H1 (cell line): Measurements from ENCODE around the gene SPINT2. TPM values are rescaled to one million over a fixed set of nuclear protein-coding genes. Genes with fewer than 3 reads are reported as not detected.

Source experiments
- CTCF ChIA-PET: fragments of 300-600 bp; sonication (Branson Sonifier 250); formaldehyde crosslinking; loops from one replicate; lab custom pipeline; 2021; ENCODE audit not compliant: partially characterized antibody; lab: Charles Lee
- POLR2A ChIA-PET: fragments of 300-600 bp; sonication (Branson Sonifier 250); formaldehyde crosslinking; loops from one replicate; lab custom pipeline; 2021; ENCODE audit warnings: inconsistent platforms; ENCODE audit not compliant: partially characterized antibody; lab: Charles Lee
- DNase-seq, 2 experiments: peaks; one replicate each; pipeline versions ENCODE4 v3.0.0 to v3.0.0-alpha.2; 2010 to 2022; ENCODE audit warnings: low spot score in 2 of 2, low read depth in 1 of 2, mixed read lengths in 1 of 2
- FAIRE-seq: peaks from 2 replicates; lab custom pipeline; 2011; peaks lifted over from hg19 to GRCh38; lab: Jason Lieb, UNC
- H2AFZ ChIP-seq: 2 replicates; pipeline ENCODE4 v1.8.1; 2012; ENCODE audit warnings: low read length, inconsistent platforms
- H2AK5ac ChIP-seq: 2 replicates; pipeline ENCODE4 v1.6.1; 2013; ENCODE audit warnings: low read depth, low read length
- H2BK120ac ChIP-seq: replicated peaks from 2 replicates; pipeline ENCODE3; 2013; ENCODE audit warnings: low read depth, low read length, inconsistent platforms
- H2BK12ac ChIP-seq: 2 replicates; pipeline ENCODE4 v1.6.1; 2013; ENCODE audit warnings: low read depth, low read length
- H2BK15ac ChIP-seq: 2 replicates; pipeline ENCODE4 v1.6.1; 2013; ENCODE audit warnings: low read length
- H2BK20ac ChIP-seq: 2 replicates; pipeline ENCODE4 v1.6.1; 2013; ENCODE audit warnings: low read length
- H2BK5ac ChIP-seq: 2 replicates; pipeline ENCODE4 v1.6.1; 2013; ENCODE audit warnings: low read depth, low read length
- H3K14ac ChIP-seq: 2 replicates; pipeline ENCODE4 v1.6.1; 2013; ENCODE audit warnings: inconsistent platforms; ENCODE audit not compliant: insufficient read length
- H3K18ac ChIP-seq: 2 replicates; pipeline ENCODE4 v1.6.1; 2013; ENCODE audit warnings: low read length; ENCODE audit errors: extremely low read depth
- H3K23ac ChIP-seq: 2 replicates; pipeline ENCODE4 v1.6.1; 2013; ENCODE audit warnings: inconsistent platforms; ENCODE audit not compliant: insufficient read length
- H3K23me2 ChIP-seq: 2 replicates; pipeline ENCODE4 v1.6.1; 2013; ENCODE audit warnings: low read depth, low read length
- H3K27ac ChIP-seq: 2 replicates; pipeline ENCODE4 v1.6.1; 2011; ENCODE audit warnings: low read depth, low read length, inconsistent platforms
- H3K27me3 ChIP-seq, 4 experiments: replicated peaks in 1 of 4; 1 replicate in 1 of 4; 2 replicates in 3 of 4; pipeline versions ENCODE4 v1.6.1 to v1.8.1; 2011 to 2013; ENCODE audit warnings: low read length in 3 of 4, mild to moderate bottlenecking in 3 of 4, inconsistent platforms in 2 of 4, mixed read lengths in 2 of 4, moderate library complexity in 1 of 4; ENCODE audit not compliant: control insufficient read depth in 3 of 4, insufficient read depth in 3 of 4; ENCODE audit errors: extremely low read depth in 1 of 4
- H3K36me3 ChIP-seq, 4 experiments: 2 replicates each; pipeline versions ENCODE4 v1.6.1 to v1.8.1; 2011 to 2013; ENCODE audit warnings: mild to moderate bottlenecking in 4 of 4, low read length in 3 of 4, moderate library complexity in 2 of 4, control low read depth in 1 of 4, inconsistent platforms in 1 of 4; ENCODE audit not compliant: insufficient read depth in 4 of 4, control insufficient read depth in 2 of 4
- H3K4ac ChIP-seq: replicated peaks from 2 replicates; pipeline ENCODE3; 2013; ENCODE audit warnings: low read length, low read depth, mixed read lengths, inconsistent platforms; ENCODE audit not compliant: insufficient read length
- H3K4me1 ChIP-seq, 4 experiments: replicated peaks in 1 of 4; 1 replicate in 1 of 4; 2 replicates in 3 of 4; pipeline versions ENCODE4 v1.6.1 to v1.8.1; 2011 to 2013; ENCODE audit warnings: low read length in 3 of 4, inconsistent platforms in 2 of 4, mixed read lengths in 1 of 4; ENCODE audit not compliant: insufficient read depth in 4 of 4, control insufficient read depth in 3 of 4
- H3K4me2 ChIP-seq, 2 experiments: 2 replicates each; pipeline versions ENCODE4 v1.6.1 to v1.8.1; 2011 to 2013; ENCODE audit warnings: low read depth in 2 of 2, low read length in 2 of 2, control low read depth in 1 of 2, inconsistent platforms in 1 of 2, mild to moderate bottlenecking in 1 of 2; ENCODE audit not compliant: insufficient read depth in 1 of 2
- H3K4me3 ChIP-seq, 4 experiments: fragments of 200-600, 300-600 bp in 1 of 4; sonication (generic), shearing (Covaris generic), sonication (Bioruptor Twin) in 1 of 4; 2 replicates each; pipeline versions ENCODE4 v1.5.1 to v1.8.1; 2011 to 2016; ENCODE audit warnings: low read length in 4 of 4, low read depth in 3 of 4, control low read depth in 2 of 4, inconsistent platforms in 2 of 4, mild to moderate bottlenecking in 2 of 4, mixed read lengths in 1 of 4, moderate library complexity in 1 of 4; ENCODE audit not compliant: insufficient read depth in 2 of 4; ENCODE audit errors: extremely low read depth in 1 of 4
- H3K56ac ChIP-seq: replicated peaks from 2 replicates; pipeline ENCODE3; 2013; ENCODE audit warnings: low read depth, mild to moderate bottlenecking, mixed read lengths, low read length, inconsistent platforms; ENCODE audit not compliant: insufficient read length
- H3K79me1 ChIP-seq: 2 replicates; pipeline ENCODE4 v1.6.1; 2013; ENCODE audit warnings: low read depth, low read length, control low read depth
- H3K79me2 ChIP-seq, 2 experiments: 2 replicates each; pipeline versions ENCODE4 v1.6.1 to v1.8.1; 2012 to 2013; ENCODE audit warnings: low read length in 2 of 2, mild to moderate bottlenecking in 2 of 2, inconsistent platforms in 1 of 2; ENCODE audit not compliant: insufficient read depth in 2 of 2, control insufficient read depth in 1 of 2
- H3K9ac ChIP-seq, 4 experiments: replicated peaks in 1 of 4; 1 replicate in 1 of 4; 2 replicates in 3 of 4; pipeline versions ENCODE4 v1.6.1 to v1.8.1; 2011 to 2013; ENCODE audit warnings: low read depth in 3 of 4, low read length in 3 of 4, control low read depth in 2 of 4, mild to moderate bottlenecking in 2 of 4, moderate library complexity in 2 of 4, inconsistent platforms in 1 of 4; ENCODE audit errors: extremely low read depth in 1 of 4
- H3K9me3 ChIP-seq, 2 experiments: 2 replicates each; pipeline versions ENCODE4 v1.6.1 to v1.8.1; 2012 to 2013; ENCODE audit warnings: mild to moderate bottlenecking in 2 of 2, moderate library complexity in 2 of 2, control low read depth in 1 of 2, inconsistent platforms in 1 of 2, low read depth in 1 of 2, low read length in 1 of 2, mixed read lengths in 1 of 2; ENCODE audit not compliant: insufficient read depth in 2 of 2
- H4K20me1 ChIP-seq, 2 experiments: replicated peaks in 1 of 2; 2 replicates each; pipeline versions ENCODE3 to v1.8.1; 2011 to 2013; ENCODE audit warnings: inconsistent platforms in 2 of 2, low read length in 2 of 2, mild to moderate bottlenecking in 1 of 2; ENCODE audit not compliant: insufficient read depth in 2 of 2, control insufficient read depth in 1 of 2
- H4K5ac ChIP-seq: 2 replicates; pipeline ENCODE4 v1.6.1; 2013; ENCODE audit warnings: low read length, low read depth, mixed read lengths, inconsistent platforms; ENCODE audit not compliant: insufficient read length
- H4K8ac ChIP-seq: 2 replicates; pipeline ENCODE4 v1.8.0; 2013; ENCODE audit warnings: mild to moderate bottlenecking, moderate library complexity, low read length, inconsistent platforms; ENCODE audit not compliant: insufficient read depth; ENCODE audit errors: extremely low read depth
- H4K91ac ChIP-seq: replicated peaks from 2 replicates; pipeline ENCODE3; 2013; ENCODE audit warnings: low read length, mixed read lengths, inconsistent platforms; ENCODE audit not compliant: insufficient read length
- CTCF ChIP-seq, 3 experiments: IDR thresholded peaks; 1 replicate in 2 of 3; 2 replicates in 1 of 3; pipeline versions ENCODE4 v1.5.1 to v1.6.1; 2011; ENCODE audit warnings: low read length in 3 of 3, mild to moderate bottlenecking in 3 of 3, inconsistent platforms in 2 of 3, low read depth in 1 of 3, moderate library complexity in 1 of 3; ENCODE audit not compliant: insufficient read depth in 1 of 3; ENCODE audit errors: control extremely low read depth in 1 of 3
- SUZ12 ChIP-seq: fragments of 200-600 bp; sonication (generic); IDR thresholded peaks from 2 replicates; pipeline ENCODE4 v1.6.1; 2012; ENCODE audit warnings: mild to moderate bottlenecking, inconsistent platforms, low read length, moderate library complexity, mixed read lengths
- WGBS, 2 experiments: shearing (Covaris generic) in 1 of 2; methylation state at CpG; one replicate each; pipeline versions ENCODE4 v1.1.6 to v1.1.7; 2013 to 2015; ENCODE audit warnings: low lambda C conversion rate in 2 of 2, mixed read lengths in 2 of 2, inconsistent platforms in 1 of 2, low coverage in 1 of 2, missing lambda C conversion rate in 1 of 2; ENCODE audit not compliant: insufficient replicate concordance in 2 of 2, insufficient coverage in 1 of 2, insufficient read length in 1 of 2; ENCODE audit errors: extremely low coverage in 1 of 2, missing lambda C conversion rate in 1 of 2; 5-methylcytosine and 5-hydroxymethylcytosine counted together
- polyA plus RNA-seq, 7 experiments: library from polyadenylated mRNA; depleted of rRNA in 3 of 7; stranded (reverse) in 5 of 7; unstranded in 2 of 7; fragments of >200 nt in 5 of 7; fragments of 200-250 nt in 2 of 7; gene quantifications; 1 replicate in 5 of 7; 2 replicates in 1 of 7; 4 replicates in 1 of 7; pipeline versions ENCODE4 v1.2.1 to v1.2.3, GENCODE V29; 2011 to 2013; ENCODE audit warnings: missing spikeins in 2 of 7, mixed read lengths in 2 of 7
- total RNA-seq: library from RNA; stranded (reverse); fragmentation: NEBNext Ultra II Directional; extraction: Animal tissue kit (Norgen Biotek cat#: 25700); gene quantifications from 2 replicates; pipeline ENCODE4 v1.2.1, GENCODE V29; 2021

SPINT2 gene
- total and polyA plus RNA-seq, 2 of the 8 experiments (the other 6 are each of a cell fraction or from before 2014, with no cell fraction given): 294 to 296 TPM

GRCh38 chr19:38321646-38322196 lies 57.3 kb downstream of the SPINT2 start:
- Histone ChIP-seq H2AFZ (no peak overlapping the region), H3K14ac (no peak overlapping the region), H3K9me3 (no peaks in the 10 kb centered on the region), H2BK20ac (no peak overlapping the region), H4K5ac (no peak overlapping the region), H3K4me2 (no peak overlapping the region), H3K23ac (no peak overlapping the region), H3K4ac (no peak overlapping the region), H2BK15ac (no peak overlapping the region), H3K18ac (no peak overlapping the region), H4K91ac (no peak overlapping the region), H3K79me1 (peaks cover 3% of the 10 kb centered on the region; the same call in 1 of the 2 replicates), H3K27me3 (peaks cover 0 to 33% (median 18%) of the 10 kb centered on the region in 4 experiments; a peak in 6 of 7 replicates), H3K27ac (no peak overlapping the region), H3K79me2 (no peaks in the 10 kb centered on the region), H3K9ac (no peak overlapping the region; a peak in 1 of 7 replicates), H4K20me1 (peaks cover 0 to 4% of the 10 kb centered on the region in 2 experiments), H2BK5ac (no peak overlapping the region), H2BK120ac (no peak overlapping the region), H3K36me3 (peaks cover 0 to 3% (median 1%) of the 10 kb centered on the region in 4 experiments; a peak in 2 of 8 replicates), H3K23me2 (peaks cover 10% of the 10 kb centered on the region; the same call in 1 of the 2 replicates), H4K8ac (no peak overlapping the region), H2AK5ac (no peak overlapping the region), H3K56ac (no peak overlapping the region), H3K4me3 (no peak overlapping the region), H2BK12ac (no peak overlapping the region), H3K4me1 (peaks cover 0 to 4% (median 1%) of the 10 kb centered on the region in 4 experiments; a peak in 5 of 7 replicates)
- FAIRE-seq (no peak), DNase-seq (no peak)
- CTCF ChIA-PET: interaction anchor here (0.9 to 2.1 kb wide), 6 partner anchors 9 to 97 kb away, joined by 3 to 13 read pairs (median 4); partner anchors contain the start of gene CATSPERG
- peak in 1 of 3 experiments; percentile 6; a peak in 1 of 4 replicates for TF ChIP-seq CTCF (IDR thresholded peaks at IDR 0.05; ENCODE audit: control extremely low read depth in 1 of 3, insufficient read depth in 1 of 3, low read depth in 1 of 3, low read length in 3 of 3)
- TF ChIP-seq SUZ12: no peak
- 81% methylated on average over 11 of the region's 11 CpGs; no CpG with 5 or more reads in 1 of the 2 experiments for WGBS, 2 experiments
- POLR2A ChIA-PET: interaction anchor here (0.6 kb wide), 1 partner anchor 56 kb away, joined by 3 read pairs; no protein-coding TSS in a partner anchor
